Measurements from ENCODE around the gene PLEKHA7.
"Not testable (repeated sequence)": the region's sequence is repeated elsewhere in the genome, so short reads cannot be mapped to it uniquely, and the experiment has no call there.

PLEKHA7 gene

DNA sequence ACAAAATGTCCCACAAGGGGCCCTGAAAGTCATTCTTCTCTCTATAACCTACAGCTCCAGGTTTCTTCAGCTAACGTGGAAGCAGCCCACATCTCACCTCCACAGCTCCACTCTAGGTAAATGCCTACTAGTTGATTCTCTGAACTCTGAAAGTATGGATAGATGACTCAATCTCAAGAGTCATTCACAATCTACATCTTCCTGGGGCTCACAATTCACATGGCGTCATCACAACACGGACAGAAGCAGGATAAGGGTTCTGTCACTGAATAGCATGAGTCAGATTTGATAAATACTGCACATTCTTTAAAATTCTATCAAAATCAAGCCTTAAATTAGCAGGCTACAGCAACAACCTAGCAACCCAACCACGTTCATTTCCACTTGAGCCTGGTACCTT lies 96.3 kb downstream of the PLEKHA7 start:
- in situ Hi-C loops (cut with HindIII; ENCODE audit: low sequenced_read_pairs), result no loop called here

DNA sequence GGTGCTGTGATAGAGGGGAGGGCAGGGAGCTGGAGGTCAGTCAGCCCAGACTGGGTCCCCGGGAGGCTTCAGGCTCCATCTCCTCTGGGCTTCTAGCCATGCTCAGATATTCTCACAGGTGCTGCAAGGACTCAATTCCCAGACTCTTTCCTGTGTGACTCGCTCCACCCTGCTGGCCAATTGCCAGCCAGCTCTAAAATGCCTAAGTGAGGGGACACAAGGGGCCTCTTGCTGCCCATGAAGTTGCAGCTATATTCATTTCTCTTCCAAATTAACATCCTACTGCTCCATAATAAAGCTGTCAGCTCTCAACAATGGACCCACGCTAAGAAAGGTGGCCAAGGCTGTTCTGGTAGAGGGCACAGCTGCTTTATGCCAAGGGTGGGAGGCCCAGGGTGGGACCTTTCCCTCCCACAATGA lies 101.5 kb downstream of the PLEKHA7 start:
- in situ Hi-C loops (cut with HindIII; ENCODE audit: low sequenced_read_pairs), result no loop called here

DNA sequence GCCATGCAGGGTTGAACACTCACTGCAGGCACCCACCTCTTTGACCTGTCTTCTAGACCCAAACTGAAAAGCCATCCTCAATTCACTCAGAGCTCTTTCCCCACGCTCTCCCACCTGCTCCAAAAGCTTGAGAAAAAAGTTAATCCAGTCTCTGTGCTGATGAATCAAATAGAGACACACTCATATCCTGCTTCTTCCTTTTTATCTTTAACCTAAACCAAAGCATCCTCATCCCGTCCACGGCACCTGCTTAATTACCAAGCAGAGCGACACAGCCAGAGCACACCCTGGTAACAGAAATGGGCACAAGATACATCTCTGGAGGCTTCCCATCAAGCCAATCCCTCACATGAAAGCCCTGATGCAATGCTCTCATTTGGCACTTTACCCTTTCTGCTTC lies 102.6 kb downstream of the PLEKHA7 start:
- in situ Hi-C loops (cut with HindIII; ENCODE audit: low sequenced_read_pairs), result no loop called here

DNA sequence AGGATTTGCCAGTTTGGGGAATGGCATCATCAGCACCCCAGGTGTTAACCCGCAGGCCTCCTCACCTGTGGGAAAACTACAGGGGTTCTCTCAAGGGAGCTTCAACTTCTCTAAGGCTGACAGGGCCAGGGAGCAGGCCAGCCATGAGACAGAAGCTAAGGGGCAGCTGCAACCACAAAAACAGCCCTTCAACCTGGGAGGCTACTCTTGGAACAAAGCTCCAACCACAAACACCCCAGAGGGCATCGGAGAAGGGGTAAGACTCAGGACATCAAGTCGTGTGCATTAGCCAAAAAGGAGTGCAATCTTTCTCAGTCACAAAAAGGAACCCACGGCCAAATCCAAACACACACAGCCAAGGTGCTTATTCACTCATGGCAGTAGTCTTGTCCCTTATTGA lies 103.0 kb downstream of the PLEKHA7 start:
- in situ Hi-C loops (cut with HindIII; ENCODE audit: low sequenced_read_pairs), result no loop called here

DNA sequence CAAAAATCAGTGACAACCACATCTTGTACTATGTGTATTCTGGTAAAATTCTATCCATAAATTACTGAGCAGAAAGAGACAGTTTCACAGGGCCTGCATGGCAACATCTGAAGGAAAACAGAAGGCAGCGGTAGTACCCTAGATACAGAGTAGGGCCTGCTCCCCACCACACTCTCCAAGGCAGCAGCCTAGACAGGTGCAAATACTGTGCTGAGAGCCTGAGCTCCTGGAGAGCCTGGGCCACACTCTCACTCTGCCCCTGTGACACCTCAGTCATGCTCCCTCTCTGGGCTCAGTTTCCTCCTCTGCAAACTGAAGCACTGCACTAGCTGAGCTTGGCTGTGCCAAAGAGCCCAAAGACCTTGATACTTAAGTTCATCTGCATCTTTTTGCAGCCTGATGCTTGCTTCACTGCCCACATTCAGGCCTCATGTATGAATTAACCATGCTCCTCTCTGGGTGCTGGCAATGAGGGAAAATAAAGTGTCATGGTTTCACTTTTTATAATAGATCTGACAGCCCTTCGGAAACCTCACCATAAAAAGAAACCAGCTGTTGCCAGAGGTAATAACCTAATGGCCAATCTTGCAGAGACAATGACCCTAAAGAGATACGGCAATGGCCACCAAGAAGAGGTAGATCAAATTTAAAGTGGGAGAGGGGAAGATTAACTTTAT lies 104.7 kb downstream of the PLEKHA7 start:
- in situ Hi-C loops (cut with HindIII; ENCODE audit: low sequenced_read_pairs), result no loop called here

DNA sequence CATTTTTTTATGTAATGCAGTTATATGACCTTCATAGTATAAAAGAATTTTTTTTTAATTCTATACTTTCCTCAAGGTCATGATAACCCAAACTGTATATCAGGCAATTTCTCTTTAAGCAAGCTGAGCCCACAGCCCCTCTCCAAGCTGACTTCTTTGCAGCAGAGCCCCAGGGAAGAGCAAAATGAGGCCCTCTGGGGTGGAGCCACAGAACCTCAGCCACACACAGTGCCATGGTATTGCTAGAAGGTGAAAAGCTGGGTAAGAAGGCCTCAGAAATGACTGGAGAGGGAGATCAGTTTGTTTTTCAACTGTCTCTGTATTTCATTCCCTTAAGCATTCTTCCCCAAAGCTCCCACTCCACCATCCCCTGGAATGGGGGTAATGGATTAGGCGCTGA lies 108.8 kb downstream of the PLEKHA7 start:
- in situ Hi-C loops (cut with HindIII; ENCODE audit: low sequenced_read_pairs), result no loop called here

DNA sequence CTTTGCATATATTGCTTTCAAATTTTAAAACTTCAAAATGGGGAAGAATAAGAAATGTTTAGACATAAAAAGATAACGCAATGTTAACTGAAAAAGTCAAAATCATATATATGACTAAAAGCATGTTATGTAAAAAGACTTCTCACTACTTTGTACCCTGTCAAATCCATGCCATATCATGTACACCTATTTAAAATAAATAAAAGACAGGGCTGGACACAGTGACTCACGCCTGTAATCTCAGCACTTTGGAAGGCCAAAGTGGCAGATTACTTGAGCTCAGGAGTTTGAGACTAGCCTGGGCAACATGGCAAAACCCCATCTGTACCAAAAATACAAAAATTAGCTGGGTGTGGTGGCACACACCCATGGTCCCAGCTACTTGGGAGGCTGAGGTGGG lies 109.5 kb downstream of the PLEKHA7 start:
- in situ Hi-C loops (cut with HindIII; ENCODE audit: low sequenced_read_pairs), result not testable (repeated sequence)

DNA sequence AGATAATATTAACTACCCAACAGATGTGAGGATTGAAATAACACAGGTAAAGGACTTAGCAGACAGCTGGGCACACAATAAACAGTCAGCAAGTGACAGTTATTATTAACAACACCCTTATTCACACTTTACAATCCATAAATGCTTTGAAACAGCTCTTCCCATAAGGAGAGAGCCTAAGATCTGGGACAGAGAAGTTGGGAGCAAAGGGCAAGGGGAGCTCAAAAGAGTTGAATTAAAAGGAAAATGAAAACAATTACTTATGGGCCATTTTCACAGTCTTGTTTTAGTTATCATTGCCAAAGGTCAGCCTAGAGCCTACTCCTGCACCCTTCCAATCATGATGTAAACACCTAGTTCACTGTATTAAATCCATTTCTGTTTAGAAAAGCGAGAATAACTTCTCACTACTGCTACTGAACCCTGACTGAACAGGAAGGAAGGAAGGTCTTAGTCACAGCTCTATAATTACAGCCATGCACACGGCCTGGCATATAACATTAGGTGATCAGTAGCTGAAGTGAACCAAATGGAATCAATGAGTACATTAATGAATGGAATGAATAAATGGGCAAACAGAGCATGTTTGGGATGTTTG lies 111.3 kb downstream of the PLEKHA7 start:
- in situ Hi-C loops (cut with HindIII; ENCODE audit: low sequenced_read_pairs), result no loop called here

DNA sequence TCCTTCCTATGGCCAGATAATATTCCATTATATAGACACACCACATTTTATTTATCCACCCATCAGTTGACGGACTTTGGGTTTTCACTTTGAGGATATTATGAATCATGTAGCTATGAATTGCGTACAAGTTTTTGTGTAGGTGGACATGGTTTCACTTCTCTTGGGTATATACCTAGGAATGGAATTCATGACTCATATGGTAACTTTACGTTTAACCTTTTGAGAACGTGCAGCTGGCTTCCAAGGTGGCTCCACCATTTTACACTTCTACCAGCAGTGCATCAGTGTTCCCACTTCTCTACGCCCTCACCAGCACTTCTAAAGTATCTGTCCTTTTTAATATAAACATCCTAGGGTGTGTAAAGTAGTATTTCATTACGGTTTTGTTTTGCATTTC lies 112.0 kb downstream of the PLEKHA7 start:
- in situ Hi-C loops (cut with HindIII; ENCODE audit: low sequenced_read_pairs), result no loop called here

DNA sequence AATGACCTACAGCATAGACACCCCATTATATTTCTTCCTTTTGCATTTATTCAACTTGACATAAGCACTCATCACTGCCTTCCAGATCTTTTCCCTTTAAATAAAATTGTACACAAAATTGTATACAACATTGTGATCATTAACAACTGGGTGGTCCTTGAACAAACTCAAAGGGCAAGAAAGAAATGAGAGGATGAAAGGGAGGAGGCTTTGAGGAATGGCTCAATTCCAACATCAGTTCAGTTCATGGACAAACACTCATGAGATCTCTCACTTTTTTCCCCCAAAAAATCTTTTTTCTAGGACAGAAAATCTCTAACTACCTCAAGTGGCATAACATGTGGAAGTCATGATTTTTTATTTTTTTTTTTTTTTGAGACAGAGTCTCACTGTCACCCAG lies 113.7 kb downstream of the PLEKHA7 start:
- in situ Hi-C loops (cut with HindIII; ENCODE audit: low sequenced_read_pairs), result no loop called here

DNA sequence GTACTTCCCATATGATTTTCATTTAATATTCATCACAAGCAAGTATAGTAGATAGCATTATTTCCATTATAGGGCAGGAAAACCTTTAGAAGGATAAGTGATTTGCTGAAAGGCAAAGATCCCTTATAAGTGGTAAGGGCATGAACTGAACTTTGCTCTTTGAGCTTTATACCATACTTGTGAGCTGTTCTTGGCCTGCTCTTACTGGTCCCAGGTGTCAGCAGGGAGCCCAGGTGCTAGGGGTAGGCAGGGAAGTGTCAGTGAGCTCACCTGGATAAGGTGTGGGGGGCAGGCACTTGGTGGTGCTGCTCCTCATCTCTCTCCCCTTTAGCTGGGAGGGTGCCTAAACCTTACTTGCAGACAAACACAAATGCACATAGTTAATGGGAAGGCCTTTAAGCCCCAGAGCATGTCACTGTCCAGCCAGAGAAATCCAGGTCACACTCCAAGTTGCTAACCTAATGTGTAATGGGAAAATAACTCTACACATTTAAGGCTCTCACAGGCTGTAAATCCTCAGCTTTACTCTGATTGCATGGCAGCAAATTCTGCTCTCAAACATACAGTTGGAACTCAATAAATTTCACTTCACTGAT lies 114.4 kb downstream of the PLEKHA7 start:
- in situ Hi-C loops (cut with HindIII; ENCODE audit: low sequenced_read_pairs), result no loop called here

DNA sequence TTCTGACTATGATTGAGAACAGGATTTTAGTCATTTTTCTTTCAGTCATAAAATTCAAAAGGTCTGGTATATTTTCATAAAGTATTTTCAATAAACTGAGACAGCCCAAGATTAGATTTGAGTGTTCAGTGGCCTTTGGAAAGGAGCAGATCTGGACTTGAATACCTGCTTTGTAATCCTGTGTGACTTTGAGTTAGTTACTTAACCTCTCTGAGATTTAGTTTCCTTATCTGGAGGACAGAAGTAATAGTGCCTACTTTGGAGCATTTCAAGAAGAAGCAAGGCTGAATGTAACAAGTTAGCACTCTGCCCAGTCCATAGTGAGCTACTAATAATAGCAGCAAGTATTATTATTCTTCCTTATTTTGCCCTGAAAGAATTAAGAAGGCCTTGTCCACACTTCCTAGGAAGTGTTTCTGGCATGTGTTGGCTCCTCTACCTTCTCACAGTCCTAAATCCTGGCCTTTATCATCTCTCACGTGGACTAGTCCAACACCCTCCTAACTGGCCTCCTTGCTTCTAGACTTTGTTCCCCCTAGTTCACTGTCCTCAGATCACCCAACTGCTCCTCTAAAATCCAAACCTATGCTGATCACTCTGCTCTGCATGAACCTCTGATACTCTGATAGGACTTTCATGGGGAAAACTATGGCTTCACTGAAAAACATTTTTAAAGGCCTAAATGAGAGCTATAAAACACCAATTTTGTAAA lies 115.8 kb downstream of the PLEKHA7 start:
- in situ Hi-C loops (cut with HindIII; ENCODE audit: low sequenced_read_pairs), result no loop called here

DNA sequence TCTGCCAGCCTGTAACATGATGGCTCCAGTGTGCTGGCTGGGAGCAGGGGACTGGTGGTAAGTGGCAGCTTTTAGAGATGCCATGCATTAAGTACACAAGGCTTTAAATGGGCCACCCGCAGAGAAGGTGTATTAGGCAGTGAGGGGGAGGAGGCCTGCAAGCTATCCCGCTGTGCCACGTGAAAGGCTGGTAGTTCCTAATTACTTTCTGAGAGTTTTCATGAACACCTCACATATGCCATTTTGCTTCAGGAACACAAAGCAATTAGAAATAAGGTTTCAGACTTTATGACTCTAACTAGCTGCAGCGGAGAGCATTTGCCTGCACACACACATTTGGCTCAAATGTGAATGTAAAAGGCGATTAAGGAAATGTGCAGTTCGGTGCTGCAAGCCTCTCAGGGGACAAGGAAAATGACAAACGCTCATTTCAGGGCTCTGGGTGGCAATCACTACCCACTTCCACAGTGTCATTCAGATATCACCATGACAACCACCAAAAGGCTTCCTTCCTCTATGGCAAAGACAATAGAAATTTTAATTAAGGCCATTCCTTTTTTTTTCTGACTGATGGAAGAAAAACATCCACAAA lies 116.6 kb downstream of the PLEKHA7 start:
- in situ Hi-C loops (cut with HindIII; ENCODE audit: low sequenced_read_pairs), result no loop called here

DNA sequence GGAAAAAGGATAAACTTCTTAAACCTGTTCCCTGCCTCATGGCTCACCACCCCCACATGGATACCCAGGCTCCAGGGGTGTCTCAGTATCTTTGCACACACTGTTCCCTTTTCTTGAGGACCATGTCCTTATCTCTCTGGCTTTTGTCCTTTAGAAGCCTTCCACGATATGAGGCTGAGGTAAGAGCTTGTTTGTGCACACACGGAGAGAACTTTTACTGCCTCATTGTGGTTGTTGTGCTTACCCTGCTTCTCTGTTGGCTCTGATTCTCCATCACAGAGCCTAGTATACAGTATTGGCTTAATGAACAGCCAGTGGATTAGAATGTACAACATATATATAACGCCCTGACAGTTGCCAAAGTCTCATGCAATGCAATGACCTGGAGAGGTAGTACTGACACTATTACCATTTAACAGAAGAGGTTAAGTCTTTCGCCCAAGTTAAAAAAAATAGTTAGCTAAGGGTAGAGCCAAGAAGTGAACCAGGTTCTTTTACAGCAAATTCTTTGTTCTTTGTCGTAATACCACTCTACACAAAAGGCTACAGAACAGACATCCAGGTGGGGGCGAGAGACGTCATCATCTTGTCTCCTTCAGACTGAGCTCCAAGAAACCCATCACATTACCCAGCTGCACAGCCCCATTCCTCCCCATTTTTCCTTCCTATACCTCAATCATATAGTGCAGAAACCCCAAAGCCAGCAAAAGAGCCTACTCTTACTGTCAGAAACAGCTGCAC lies 117.3 kb downstream of the PLEKHA7 start:
- in situ Hi-C loops (cut with HindIII; ENCODE audit: low sequenced_read_pairs), result no loop called here

DNA sequence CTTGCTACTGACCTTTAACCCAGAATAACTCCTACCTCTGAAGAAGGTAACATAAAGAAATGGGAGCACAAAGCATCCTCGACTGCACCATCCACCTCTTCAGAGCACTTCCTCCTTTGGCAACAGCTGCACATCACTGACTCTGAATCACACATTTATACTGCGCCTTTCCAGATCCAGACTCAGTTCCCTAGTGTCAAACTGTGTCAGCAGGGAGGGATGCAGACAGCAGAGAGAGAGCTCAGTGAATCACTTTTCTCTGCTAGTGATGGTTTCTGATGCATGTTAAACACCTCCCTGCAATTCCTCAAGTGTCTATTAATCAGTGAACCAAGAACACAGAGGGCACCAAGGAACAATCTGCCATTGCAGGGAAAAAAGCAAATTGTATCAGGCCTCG lies 118.9 kb downstream of the PLEKHA7 start:
- in situ Hi-C loops (cut with HindIII; ENCODE audit: low sequenced_read_pairs), result no loop called here

DNA sequence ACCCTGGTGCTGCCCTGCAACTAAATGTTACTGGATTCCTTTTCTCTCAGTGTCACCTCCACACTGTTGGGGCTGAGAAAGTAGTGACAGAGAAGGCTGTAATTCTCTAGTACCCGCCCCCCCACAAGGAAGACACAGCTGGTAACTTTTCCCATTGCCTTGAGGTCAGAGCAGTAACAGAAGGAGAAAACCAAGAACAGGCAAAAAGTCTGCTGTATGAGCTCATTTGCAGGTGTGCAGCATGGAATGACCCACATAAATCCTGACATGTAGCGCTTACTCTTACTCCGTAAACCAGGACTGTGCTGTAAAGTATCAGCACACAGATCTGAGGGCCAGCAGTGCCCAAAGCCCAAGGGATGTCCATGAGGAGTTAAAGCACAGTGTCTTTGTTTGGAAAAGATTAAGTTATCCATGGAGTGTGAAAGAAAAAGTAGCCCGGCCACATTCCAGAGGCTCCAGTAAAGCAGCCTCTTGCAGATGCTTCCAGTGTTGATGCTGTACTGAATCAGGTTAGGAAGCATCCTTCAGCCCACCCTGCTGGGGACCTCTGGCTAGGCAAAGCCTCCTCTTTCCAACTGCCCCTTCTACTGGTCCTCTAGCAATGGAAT lies 120.7 kb downstream of the PLEKHA7 start:
- in situ Hi-C loops (cut with HindIII; ENCODE audit: low sequenced_read_pairs), result no loop called here

DNA sequence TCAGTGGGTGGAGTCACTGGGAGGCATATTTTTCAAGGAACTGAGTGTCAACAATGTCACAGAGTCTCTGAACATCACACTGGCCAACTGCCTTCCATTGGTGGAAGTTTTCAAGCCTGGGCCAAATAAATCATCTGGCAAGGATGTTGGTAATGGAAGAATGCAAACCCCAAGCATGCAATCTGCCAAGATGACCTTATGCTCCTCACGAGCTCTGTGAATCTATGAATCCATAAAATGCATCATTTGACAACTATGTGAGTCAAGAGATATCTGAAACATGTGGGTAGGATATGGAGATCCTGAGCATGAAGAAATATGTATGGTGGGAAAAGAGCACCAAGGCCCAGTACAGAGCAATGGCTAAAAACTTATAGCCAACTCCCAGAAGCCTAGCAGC lies 122.2 kb downstream of the PLEKHA7 start:
- in situ Hi-C loops (cut with HindIII; ENCODE audit: low sequenced_read_pairs), result no loop called here

DNA sequence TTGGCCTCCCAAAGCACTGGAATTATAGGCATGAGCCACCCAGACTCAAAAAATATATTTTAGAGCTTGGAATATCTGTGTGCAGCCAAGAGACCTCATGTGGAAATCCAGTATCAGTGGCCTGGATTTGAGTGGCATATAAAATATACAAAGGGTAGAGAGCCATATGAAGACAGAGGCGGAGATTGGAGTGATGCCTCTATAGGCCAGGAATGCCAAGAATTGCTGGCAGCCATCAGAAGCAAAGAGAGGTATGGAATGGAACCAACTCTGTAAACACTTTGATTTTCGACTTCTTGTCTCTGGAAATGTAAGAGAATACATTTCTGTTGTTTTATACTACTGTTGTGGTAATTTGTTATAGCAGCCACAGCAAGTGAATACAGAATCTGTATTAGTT lies 123.0 kb downstream of the PLEKHA7 start:
- in situ Hi-C loops (cut with HindIII; ENCODE audit: low sequenced_read_pairs), result no loop called here

DNA sequence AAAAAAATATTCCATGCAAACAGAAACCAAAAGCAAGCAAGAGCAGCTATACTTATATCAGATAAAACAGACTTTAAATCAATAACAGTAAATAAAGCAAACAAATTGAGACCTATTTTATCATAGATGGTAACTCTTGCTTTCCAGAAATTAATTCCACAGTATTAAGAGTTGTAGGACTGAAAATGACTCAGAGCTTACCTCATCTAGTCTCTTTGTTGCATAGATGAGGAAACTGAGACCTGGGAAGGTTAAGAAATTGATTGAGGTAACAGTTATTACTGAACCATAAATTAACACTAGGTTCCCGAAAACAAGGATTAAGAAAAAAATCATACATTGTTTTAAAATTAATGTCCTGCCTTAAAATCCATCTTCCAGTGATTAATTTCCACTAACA lies 123.8 kb downstream of the PLEKHA7 start:
- in situ Hi-C loops (cut with HindIII; ENCODE audit: low sequenced_read_pairs), result no loop called here

DNA sequence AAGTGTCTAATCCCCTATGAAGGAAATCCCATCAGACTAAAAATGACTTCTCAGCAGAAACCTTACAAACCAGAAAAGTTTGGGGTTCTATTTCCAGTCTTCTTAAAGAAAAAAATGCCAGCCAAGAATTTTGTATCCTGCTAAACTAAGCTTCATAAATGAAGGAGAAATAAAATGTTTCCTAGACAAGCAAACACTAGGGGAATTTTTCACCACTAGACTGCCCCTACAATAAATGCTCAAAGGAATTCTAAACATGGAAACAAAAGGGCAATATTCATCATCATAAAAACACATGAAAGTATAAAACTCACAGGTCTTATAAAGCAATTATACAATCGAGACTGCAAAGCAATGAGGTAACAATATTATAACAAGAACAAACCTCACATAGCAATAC lies 124.3 kb downstream of the PLEKHA7 start:
- in situ Hi-C loops (cut with HindIII; ENCODE audit: low sequenced_read_pairs), result no loop called here
